Measurements from ENCODE around the gene NCKAP1.

- no peak for TF ChIP-seq CTCF (conservative IDR thresholded peaks at IDR 0.05; ENCODE audit: low read depth, low read length)
- TF ChIP-seq POLR2A (IDR thresholded peaks at IDR 0.05; ENCODE audit: low read depth, low read length) = no peak
- no peak for TF ChIP-seq RAD21 (IDR thresholded peaks at IDR 0.05; ENCODE audit: low read length)
- TF ChIP-seq ELK1 (IDR thresholded peaks at IDR 0.05; ENCODE audit: borderline replicate concordance, low read depth, low read length) = no peak
- TF ChIP-seq, protein P1, sequence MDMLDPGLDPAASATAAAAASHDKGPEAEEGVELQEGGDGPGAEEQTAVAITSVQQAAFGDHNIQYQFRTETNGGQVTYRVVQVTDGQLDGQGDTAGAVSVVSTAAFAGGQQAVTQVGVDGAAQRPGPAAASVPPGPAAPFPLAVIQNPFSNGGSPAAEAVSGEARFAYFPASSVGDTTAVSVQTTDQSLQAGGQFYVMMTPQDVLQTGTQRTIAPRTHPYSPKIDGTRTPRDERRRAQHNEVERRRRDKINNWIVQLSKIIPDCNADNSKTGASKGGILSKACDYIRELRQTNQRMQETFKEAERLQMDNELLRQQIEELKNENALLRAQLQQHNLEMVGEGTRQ (IDR thresholded peaks at IDR 0.05; ENCODE audit: low read depth, low read length) = no peak
- TF ChIP-seq RCOR1 (IDR thresholded peaks at IDR 0.05; ENCODE audit: insufficient replicate concordance, low read length) = no peak
- no peak for TF ChIP-seq RFX5 (IDR thresholded peaks at IDR 0.05; ENCODE audit: low read depth, low read length)
- TF ChIP-seq SMC3 (IDR thresholded peaks at IDR 0.05; ENCODE audit: low read depth, low read length) = no peak
- no peak for TF ChIP-seq CEBPB (IDR thresholded peaks at IDR 0.05; ENCODE audit: low read depth, low read length)
- TF ChIP-seq BHLHE40 (IDR thresholded peaks at IDR 0.05; ENCODE audit: low read depth, low read length) = no peak
Observed at GRCh38 chr2:183033951-183034350, 4.3 kb downstream of the NCKAP1 start.
